ENCODE data around the gene PGAP2.

The PGAP2 gene

DNA sequence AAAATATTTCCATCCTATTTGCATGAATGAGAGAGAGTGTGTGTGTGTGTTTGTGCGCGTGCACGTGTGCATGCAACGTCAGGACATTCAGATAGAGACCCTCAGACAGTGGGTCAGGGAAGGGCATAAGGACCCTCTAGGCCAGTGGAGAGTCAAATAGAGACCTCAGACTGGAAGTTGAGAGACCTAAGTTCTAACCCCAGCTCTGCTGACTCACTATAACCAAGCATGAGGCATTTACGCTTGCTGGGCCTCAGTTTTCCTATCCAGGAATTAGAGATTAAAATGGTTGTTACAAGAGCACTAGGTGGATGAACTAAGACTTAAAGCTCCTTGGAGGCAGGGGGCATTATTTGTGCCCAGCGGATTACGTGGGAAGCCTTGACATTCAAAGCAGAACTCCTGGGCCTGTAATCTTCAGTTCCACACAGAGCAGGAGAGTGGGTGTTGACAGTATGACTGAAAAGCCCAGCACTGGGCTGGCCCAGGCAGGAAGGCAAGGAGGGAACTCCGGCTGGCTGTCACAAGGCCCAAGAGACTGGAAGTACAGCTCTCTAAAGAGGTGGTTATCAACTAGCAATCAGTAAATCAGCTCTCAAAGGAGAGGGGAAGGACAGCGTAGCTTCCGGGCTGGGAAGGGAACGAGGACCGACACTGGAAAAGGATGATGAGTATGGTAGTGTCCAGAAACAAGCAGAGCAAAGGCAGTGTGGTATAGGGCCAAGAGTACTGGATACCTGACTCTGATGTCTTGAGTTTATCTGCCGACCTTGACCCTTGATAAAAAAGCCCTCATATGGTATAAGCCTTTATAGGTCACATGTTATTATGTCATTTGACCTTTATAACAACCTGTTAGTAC lies 23.2 kb downstream of the PGAP2 start:
- DNase-seq (ENCODE audit: low read depth in 3 of 3) = no peak

DNA sequence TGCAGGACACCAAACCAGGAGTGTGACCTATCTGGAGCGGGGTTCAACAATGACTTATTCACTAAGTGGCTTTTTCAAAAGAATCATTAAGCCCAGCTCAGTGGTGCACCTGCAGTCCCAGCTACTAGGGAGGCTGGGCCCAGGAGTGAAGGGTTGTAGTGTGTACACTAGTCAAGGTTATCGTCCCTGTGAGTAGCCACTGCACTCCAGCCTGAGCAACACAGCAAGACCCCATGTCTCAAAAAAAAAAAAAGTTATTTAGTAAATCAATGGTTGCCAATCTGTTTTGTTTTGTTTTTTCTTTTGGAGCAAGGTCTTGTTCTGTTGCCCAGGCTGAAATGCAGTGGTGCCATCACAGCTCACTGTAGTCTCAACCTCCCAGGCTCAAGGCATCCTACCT lies 24.5 kb downstream of the PGAP2 start:
- no peak for DNase-seq (ENCODE audit: low read depth in 3 of 3)

DNA sequence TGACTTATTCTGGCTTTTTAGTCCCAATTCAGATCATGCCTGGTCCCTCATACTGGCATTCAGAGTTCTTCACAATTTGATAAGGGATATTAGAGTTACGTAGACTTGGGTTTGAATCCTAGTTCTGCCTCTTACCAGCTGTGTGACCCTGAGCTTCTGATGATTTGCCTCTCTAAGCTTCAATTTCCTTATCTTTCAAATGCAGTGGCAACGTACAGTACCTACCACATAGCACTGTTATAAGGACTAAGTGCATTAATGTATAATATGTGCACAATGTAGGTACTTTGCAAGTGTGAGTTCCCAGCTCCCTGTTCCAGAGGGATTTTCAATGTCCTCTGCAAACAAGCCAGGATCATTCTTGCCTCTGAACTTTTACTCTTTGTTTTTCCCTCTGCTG lies 25.1 kb downstream of the PGAP2 start:
- DNase-seq (ENCODE audit: low read depth in 3 of 3) = no peak

DNA sequence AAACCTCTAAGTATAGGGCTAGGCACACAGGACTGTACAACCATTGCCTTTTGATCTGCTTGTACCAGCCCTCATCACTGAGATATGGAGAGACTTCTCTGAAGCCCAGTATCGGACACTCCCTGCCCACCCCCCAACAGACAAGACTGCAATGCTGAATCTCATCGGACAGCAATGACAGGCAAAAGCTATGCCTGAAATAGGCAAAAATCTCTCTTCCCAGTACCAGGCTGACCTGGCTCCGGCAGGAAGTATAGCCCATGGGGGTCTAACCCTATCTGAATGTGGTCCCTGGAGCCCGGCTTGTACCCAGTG lies 25.9 kb downstream of the PGAP2 start:
- no peak for DNase-seq (ENCODE audit: low read depth in 3 of 3)

DNA sequence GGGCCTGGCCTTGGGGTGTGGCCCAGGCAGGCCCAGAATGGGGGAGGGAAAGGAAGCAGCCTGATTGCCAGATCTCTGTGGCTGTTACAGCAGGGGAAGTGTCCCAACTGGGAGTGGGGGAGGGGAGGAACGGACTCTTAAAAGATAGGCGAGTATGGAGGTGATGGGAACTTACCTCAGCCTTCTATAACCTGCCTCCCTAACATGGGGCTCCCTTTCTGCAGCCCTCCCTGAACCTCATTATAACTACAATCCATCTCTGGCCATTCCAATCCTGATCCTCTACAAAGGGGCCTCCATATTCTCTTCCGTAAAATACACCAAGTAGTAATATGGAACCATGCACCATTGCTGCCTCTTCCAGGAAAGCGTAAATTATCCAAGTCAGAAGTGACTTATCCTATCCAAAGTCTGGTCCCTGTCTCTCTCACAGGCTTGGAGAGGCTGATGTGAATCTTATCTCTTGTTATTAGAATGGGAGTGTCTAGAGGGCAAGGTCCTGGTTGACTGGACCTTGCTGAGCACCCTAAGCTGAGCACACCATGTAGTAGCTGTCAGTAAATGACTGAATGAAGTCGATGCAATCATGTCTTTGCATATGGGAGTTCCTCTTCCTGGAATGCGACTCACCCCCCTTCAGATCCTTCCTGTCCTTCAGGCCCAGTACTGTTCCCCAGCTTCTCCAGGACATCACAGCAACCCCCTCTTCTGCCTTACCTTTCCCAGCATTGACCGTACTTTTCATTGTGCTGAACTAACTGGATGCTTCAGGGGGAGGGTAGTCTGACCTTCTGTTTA lies 26.5 kb downstream of the PGAP2 start:
- no peak for DNase-seq (ENCODE audit: low read depth in 3 of 3)

DNA sequence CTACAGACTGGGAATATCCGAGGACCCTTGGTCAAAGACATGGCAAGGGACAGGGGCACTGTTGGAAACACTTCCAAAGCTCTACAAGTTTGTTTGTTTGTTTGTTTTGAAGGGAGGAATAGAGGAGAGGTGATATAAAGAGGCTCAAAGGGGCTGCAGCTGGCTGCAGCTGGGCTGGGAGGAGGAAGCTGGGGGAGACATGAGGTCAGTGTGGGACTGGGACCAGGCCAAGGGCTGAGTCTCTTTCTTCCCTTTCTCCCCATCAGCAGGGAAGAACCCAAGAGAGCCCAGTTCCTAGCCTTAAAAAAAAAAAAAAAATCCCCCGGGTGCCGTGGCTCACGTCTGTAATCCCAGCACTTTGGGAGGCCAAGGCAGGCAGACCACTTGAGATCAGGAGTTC lies 27.4 kb downstream of the PGAP2 start:
- no peak for DNase-seq (ENCODE audit: low read depth in 3 of 3)

DNA sequence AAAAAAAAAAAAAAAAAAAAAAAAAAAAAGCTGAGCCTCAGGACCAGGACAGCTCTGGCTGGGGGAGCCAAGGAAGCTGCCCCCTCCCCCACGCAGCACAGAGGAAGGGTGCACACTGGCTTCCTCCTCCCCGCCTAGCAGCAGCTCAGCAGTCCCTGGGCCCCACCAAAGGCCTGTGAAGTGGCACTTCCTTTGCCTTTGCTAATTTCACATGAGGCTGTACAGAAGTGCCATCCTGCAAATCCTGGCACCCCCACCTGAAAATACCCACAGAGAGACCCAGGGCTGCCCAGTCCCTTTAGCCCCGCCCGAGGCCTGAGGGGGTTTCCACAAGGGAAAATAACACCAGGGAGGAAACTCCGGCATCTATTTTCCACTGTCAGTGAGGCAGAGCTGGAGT lies 28.5 kb downstream of the PGAP2 start:
- DNase-seq (ENCODE audit: low read depth in 3 of 3) = no peak

DNA sequence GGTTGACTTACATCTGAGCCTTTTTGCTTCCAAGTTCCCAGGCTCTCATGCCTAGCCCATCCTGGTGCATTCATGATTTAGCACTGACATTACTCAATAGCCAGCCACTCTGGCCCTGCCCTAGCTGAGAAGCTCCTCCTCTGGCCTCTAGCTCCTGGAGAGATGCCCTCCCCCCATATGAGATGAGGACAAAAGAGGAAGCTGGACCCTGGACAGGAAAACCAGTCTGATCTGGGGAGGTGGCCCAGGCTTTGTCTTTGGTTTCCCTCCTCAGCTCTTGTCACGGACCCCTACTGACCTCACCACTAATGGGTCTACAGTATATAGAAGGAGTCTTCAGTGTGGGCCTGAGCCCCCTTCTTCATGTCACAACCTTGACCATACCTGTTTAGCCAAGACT lies 29.4 kb downstream of the PGAP2 start:
- DNase-seq (ENCODE audit: low read depth in 3 of 3) = no peak

DNA sequence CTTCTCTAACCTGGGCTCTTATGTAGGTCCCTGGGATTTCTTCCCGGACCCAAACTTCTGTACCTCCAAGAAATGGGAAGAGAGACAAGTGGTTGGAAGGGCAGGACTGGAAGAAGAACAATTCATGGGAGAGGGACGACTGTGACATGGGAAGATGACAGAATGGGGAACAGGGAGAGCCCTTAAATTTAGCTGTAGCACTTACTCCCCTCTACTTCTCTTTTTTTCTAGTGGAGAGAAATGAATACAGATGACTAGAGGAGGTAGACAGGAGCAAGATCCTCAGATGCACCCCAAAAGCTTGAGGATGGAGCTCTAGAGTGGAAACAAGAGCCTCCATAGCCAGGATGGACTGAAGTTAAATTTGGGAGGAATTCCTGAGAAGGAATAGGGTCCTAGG lies 30.1 kb downstream of the PGAP2 start:
- no peak for DNase-seq (ENCODE audit: low read depth in 3 of 3)

DNA sequence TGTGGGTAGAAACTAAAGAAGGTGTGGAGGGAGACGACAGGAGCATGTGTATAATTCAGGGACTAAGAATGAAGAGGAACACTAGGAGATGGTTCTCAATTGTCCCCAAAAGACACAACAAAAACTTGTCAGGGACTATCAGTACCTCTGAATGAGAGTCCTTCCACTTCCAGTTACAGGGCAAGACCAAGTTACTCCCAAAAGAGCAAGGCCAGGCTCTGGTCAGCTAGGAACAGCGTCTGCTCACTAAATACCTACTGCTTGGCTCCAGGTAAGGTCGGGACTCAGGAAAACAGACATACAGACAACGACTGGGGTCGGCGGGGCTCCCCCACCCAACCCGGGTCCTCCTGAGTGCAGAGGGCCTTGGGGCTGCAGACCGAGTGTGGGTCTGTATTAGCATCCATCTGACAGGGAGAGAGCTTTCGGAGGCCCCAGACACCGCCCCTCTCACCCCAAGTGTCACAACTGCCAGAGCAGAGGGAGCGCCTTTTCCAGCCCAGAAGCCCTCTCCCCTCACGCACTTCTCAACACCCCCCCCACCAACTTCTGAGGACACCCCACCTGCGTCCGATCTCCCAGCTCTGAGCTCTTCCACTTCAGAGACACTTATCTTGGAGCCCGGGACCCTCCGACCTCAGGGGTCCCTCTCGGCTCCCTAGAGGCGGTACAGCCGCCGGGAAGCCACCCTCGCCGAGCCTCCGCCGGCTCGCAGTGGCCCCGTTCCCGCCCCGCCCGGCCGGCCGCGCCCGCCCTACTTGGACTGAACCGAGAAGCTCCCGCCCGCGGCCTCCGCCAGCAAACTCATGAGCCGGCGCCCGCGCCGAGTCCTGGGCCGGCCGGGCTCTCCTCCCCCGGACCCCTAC lies 31.9 kb downstream of the PGAP2 start:
- DNase-seq (ENCODE audit: low read depth in 3 of 3) = no peak

DNA sequence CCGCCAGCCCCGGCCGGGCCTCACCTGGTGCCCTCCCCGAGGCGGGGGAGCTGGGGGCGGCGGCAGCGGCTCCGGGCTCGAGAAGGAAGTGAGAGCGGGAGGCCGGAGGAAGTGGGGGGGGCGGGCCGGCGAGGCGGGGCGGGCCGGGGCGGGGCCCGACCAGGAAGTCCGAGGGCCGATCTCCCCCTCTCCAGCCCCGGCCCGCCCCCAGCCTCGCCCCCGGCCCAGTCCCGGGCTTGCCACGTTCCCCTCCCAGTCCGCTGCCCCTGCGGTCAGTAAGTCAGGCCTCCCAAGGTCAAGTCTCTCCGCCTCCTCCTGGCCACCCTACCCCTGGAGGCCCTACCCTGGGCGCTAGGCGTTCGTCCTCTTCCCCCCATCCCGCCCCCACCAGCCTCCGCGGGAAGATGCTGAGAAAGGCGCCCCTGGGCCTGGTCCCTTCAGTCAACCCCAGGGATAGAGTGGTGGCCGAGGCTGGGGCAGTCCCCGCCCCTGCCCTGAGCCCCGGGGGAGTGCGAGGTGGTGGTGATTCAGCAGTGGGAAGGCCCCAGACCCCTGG lies 32.6 kb downstream of the PGAP2 start, which contains the start of gene RHOG:
Gene RHOG, minus strand, starts transcription at position 90 of the 556 bp plus-strand sequence. CDS start 12,821 bp downstream, outside the sequence.
- peak in 2 of 3 donors; percentile 73 to 85 for DNase-seq (ENCODE audit: low read depth in 3 of 3)

DNA sequence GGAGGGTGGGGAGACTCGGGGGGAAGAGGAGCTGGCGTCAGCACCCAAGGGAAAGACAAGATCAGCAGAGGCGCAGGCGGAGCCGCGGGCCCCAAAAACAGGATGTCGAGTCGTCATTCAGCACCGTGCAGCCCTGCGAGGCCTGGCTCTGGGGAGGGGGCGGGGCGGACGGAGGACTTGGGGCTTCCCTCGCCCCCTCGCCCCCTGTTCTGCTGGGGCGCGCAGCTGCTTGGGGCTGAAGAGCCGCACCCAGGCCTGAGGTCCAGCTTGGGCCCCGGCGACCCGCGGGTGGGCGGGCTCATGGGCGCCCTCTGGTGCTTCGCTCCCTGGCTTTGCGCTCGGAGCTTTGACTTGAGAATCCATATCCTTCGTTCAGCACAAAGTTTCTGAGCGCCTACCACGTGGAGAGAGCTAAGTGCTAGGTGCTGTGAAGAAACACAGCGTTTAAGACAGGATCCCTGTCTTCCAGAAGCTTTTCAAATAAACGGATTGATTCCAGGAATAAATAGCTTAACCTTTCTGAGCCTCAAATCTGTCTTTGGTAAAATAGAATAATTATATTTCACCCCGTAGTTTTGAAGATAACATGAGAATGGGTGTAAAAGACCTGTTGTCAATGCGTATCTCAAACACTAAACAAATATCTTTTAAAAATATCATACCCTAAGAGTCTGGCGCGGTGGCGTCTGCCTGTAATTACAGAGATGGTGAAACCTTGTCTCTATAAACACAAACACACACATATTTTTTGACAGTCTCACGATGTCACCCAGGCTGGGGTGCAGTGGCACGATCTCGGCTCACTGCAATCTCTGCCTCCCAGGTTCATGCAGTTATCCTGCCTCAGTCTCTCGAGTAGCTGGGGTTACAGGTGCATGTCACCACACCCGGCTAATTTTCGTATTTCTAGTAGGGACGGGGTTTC lies 33.3 kb downstream of the PGAP2 start:
- DNase-seq (ENCODE audit: low read depth in 3 of 3) = peak in 2 of 3 donors; percentile 93 to 94

DNA sequence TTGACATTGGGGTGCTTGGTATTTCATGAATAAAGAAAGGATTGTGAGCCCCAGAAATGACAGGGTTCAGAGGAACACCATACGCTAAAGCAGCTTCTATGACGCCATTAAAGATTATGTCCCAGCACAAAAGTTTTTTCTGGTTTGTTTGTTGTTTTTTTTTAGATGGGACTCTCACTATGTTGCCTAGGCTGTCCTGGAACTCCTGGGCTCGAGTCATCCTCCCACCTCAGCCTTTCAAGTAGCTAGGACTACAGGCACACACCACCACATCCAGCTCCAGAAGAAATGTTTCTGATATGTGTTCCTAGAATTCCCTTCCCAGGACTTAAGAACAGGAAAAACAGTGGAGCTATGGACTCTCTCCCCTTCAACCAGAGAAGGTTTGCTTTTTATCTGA lies 35.0 kb downstream of the PGAP2 start:
- DNase-seq (ENCODE audit: low read depth in 3 of 3) = no peak

DNA sequence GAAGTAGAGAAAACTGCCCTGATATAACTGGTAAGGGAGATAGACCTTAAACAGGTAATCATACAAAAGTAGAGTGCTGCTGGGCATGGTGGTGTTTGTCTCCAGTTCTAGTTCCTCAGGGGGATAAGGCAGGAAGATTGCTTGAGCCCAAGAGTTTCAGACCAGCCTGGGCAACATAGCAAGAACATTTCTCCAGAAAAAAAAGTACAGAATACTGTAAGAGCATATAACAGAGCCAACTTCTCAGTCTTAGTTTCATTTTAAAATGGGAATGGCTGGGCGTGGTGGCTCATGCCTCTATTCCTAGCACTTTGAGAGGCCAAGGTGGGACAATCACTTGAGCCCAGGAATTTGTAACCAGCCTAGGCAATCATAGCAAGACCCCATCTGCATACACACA lies 36.9 kb downstream of the PGAP2 start:
- DNase-seq (ENCODE audit: low read depth in 3 of 3) = no peak

DNA sequence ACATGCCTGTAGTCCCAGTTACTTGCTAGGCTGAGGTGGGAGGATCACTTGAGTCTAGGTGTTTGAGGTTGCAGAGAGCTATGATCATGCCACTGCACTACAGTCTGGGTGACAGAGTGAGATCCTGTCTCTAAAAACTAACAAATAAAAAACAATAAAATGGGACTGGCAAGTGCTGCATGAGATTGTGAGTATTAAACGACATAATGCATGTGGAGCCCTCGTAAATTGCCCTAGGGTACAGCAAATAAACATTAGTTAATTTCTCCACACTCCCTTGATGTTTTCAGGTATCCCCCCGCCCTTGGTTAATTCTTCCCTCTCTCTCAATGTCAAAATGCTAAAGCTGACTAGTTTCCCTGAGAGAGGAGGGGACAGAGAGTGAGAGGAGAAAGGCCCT lies 37.3 kb downstream of the PGAP2 start:
- DNase-seq (ENCODE audit: low read depth in 3 of 3) = no peak

DNA sequence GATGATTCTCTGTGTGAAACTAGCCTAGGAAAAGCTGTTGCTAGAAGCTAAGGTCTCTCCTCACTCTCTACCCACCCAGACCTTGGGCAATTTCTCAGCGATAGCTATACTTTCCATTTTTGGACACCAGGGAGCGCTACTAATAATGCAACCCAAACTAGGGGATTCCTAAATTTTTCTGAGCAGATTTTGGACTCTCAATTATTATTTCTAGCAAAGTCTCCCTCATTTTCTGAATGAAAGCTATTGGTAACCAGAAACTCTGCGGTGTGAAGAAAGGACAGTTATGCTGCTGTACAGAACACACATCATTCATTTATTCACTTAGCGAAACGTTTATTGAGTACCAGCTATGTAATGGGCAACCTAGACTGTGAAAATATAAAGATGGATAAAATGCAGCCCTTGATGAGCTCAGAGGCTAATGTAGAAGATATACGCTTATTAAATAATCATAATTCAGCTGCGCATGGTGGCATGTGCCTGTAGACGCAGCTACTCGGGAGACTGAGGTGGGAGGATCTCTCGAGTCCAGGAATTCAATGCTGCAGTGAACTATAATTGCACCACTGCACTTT lies 41.0 kb downstream of the PGAP2 start:
- no peak for DNase-seq (ENCODE audit: low read depth in 3 of 3)

DNA sequence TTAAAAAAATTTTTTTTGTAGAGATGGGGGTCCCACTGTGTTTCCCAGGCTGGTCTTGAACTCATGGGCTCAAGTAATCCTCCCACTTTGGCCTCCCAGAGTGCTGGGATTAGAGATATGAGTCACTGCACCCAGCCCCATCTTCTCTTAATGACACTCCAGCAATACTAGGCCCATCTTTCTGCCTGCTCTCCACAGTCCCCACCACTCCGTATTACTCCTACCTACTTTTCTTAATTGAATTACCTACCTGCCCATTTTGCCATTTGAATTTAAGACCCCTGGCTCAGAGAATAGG lies 45.1 kb downstream of the PGAP2 start:
- DNase-seq (ENCODE audit: low read depth in 3 of 3) = no peak

DNA sequence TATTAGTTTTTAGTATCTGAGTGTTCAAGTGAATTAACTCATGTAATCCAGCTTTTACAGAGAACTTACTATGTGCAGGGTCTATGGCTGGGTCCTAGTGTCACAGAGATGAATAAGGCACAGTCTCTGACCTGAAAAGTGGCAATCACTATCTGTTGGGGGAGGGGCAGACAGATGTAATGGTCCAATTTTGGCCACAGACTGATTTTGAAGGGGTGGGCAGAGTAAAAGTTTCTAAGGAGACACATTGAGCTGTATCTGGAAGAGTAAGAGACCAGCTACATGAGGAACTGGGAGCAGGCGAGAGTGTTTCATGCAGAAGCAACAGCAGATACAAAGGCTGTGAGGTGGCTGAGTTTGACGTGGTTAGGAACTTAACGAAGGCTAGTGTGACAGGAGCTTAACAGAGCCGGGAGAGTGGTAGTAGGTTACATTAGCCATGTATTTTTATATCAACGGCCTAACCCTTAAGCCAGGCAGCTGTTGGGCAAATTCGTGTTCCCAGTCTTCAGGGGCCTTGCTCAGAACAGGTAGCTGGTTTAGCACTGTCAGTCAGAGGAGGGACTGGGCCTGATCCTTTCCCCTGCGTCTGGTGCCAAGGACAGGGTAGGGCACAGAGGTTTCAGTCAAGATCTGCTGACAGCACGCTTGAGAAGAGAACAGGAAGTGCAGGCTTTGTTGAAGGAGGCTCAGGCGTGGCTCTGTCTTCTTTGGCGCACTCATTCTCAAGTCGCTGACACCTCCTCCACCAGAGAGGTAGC lies 45.7 kb downstream of the PGAP2 start:
- peak in 2 of 3 donors; percentile 58 to 63 for DNase-seq (ENCODE audit: low read depth in 3 of 3)

DNA sequence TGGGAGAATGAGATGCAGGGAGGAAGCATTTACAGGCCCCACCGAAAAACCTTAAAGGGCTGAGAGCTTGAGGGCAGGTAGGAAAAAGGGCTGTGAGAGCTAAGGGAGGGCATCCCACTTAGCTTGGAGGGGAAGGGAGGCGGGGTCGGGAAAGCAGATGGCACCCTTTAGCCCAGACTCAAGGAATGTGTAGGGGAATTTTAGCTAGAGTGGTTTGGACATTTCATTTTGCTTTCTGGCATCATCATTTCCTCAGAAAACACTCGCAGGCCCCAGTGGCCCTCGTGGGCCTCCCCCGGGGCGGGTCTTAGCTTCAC lies 46.3 kb downstream of the PGAP2 start:
- no peak for DNase-seq (ENCODE audit: low read depth in 3 of 3)
